Caki2 (cell line): ENCODE data around the gene RAB43. TPM values are rescaled to one million over a fixed set of nuclear protein-coding genes. Genes with fewer than 3 reads are reported as not detected.
"Not testable (repeated sequence)": the region's sequence is repeated elsewhere in the genome, so short reads cannot be mapped to it uniquely, and the experiment has no call there.

ENCODE experiments used
- DNase-seq: peaks from one replicate; pipeline ENCODE4 v3.0.0-alpha.2; 2015; ENCODE audit warnings: low read depth
- in situ Hi-C: cut with HindIII; loops from 2 replicates; pipeline ENCODE4 v1.10.0; 2016; ENCODE audit warnings: low sequenced_read_pairs, low pct_unique_long_range_greater_than_20kb, mixed read lengths
- total RNA-seq: library from RNA; depleted of rRNA; stranded (reverse); fragments of >200 nt; shearing (Covaris generic); gene quantifications from 2 replicates; pipeline ENCODE4 v1.2.3, GENCODE V29; 2014; ENCODE audit warnings: low replicate concordance

The RAB43 gene
- total RNA-seq, 1 experiment from 2014 or later, result 9.8 TPM

DNA sequence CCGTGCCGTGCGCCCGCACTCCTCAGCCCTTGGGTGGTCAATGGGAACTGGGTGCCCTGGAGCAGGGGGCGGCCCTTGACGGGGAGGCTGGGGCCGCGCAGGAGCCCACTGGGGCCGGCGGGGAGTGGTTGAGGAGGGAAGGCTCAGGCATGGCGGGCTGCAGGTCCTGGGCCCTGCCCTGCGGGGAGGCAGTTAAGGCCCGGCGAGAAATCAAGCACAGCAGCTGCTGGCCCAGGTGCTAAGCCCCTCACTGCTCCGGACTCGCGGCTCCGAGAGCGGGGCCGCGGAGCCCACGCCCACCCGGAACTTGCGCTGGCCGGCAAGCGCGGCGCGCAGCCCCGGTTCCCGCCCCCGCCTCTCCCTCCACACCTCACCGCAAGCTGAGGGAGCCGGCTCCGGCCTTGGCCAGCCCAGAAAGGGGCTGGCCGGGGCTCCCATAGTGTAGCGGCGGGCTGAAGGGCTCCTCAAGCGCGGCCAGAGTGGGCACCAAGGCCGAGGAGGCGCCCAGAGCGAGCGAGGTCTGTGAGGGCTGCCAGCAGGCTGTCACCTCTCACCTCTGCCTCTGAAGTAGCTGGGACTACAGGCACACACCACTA lies 53.2 kb downstream of the RAB43 start:
- no peak for DNase-seq
- in situ Hi-C loops, result no loop called here

- in situ Hi-C loops, DNase-seq: not testable (repeated sequence)
These were observed 53.9 kb downstream of the RAB43 start for GRCh38 chr3:129067719-129068118.

GRCh38 chr3:129065720-129066073 lies 55.9 kb downstream of the RAB43 start:
- in situ Hi-C loops, result no loop called here
- no peak for DNase-seq

DNA sequence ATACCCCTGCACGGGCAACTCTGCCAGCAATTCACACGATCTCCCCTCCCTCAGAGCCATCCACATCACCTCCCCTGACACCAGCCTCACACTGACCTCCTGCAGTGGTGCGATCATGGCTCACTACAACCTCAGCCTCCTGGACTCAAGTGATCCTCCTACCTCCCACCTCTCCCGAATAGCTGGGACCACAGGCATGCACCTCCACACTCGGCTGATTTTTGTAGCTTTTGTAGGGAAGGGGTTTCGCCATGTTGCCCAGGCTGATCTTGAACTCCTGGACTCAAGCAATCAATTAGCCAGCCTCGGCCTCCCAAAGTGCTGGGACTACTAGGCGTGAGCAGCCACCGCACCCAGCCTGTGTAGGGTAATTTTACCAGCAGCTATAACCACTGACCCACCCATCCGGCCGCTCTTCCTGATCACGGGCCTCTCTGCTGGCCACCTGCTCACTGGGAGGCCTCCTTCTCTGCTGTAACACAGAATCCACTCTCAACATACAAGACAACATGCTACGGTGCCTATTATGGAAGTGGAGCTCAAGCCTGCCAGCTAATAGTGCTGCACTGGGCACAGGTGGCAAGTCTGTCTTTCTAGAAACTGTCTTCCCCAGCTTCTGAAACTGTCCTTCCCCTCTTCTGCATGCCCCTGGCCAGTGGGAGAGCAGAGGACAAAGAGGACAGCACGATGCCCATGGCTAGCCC lies 56.4 kb downstream of the RAB43 start:
- in situ Hi-C loops, result no loop called here
- DNase-seq, result no peak

GRCh38 chr3:129063841-129064482 lies 57.6 kb downstream of the RAB43 start:
- in situ Hi-C loops, result no loop called here
- DNase-seq, result no peak

DNA sequence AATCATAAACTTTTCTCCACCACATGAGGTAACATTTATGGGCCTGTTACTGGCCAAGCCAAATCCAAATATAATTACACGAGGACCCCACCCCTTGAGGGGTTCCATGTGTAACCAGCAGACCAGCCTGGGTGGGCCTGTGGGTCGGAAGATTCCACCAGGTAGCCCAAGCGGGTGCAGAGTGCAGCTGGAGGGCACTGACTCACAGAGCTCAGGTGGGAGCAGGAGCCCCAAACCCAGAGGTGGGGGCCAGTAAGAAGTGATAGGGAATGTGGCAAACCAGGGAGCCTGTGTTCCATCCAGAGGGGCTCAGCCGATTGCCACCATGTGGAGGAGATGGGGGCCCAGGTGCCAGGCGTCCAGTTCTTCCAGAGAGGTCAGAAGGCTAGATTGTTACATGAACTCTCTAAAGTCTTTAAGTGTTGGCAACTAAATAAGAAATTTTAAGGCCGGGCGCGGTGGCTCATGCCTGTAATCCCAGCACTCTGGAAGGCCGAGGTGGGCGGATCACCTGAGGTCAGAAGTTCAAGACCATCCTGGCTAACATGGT lies 58.4 kb downstream of the RAB43 start:
- in situ Hi-C loops, result no loop called here
- no peak for DNase-seq

GRCh38 chr3:129061888-129062834 lies 59.4 kb downstream of the RAB43 start:
- no peak for DNase-seq
- in situ Hi-C loops, result no loop called here

DNA sequence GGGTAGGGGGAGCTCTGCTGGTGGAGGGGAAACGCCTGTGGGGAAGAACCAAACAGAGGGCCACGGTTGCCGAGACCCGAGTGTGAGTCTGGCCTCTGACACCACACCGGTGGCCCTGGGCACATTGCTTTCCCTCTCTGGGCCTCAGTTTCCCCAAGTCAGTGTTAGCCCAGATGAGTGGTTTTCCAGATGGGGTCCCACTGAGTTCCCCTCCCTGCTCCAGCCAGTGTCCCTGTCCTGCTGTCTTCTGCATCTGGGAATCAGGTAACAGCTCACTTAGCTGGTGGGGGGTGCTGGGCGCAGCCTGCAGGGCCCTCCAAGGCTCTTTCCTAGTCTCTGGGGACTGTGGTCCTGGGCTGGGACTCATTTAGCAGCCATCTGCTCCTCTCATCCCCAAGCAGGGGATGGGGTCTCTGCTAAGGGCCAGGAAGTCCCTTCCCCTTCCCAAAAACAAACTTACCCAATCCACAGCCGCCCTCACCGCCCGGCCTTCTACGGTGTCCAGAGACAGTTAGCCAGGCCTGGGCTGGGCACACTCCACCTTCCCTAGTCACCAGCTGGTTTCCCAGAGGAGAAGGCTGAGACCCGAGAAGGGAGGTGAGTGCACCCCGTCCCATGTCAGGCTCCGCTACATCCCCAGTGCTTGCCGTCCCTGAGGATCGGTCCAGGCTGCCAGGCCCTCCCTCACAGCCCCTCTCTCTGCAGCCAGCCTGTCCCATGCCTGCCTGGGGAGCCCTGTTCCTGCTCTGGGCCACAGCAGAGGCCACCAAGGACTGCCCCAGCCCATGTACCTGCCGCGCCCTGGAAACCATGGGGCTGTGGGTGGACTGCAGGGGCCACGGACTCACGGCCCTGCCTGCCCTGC lies 60.3 kb downstream of the RAB43 start:
- DNase-seq, result no peak
- in situ Hi-C loops, result no loop called here

DNA sequence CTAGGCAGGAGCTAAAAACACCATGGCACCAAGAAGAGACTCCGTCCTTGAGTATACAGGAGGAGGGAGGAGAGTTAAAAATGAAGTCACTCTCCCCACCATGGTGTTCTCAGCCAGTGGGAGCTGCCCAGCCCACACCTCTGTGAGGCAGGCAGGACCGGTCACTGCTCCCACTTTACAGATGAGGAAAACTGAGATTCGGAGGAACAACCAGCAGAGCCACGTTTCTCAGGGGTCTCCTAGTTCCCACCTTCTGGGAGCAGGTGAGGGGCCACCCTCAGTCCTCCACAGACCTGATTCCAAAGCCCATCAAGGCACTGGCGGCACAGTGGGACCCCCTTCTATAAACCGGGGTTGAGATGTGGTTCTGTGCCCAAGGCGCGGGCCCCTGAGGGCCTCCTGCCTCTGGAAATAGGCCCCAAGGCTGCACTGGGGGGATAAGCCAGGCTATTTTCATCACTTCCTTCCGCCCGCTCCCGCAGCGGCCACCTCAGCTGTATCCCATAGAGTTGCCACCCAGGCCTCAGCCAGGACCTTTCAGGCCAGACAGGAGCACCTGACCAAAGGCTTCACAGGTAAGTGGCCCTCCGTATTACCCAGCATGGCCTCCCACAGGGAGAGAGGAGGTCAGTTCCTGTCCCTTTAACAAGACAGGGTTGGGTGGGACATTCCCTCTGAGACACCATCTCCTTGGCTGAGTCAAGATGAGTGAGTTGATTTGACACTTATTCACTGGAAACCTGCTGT lies 61.2 kb downstream of the RAB43 start, which contains the start of gene GP9:
TSS of gene GP9 (plus strand) at position 504 of the 747 bp plus-strand sequence. CDS start 961 bp downstream, outside the sequence.
- no peak for DNase-seq
- in situ Hi-C loops, result no loop called here

- in situ Hi-C loops, result no loop called here
- DNase-seq, result no peak
These were observed 62.2 kb downstream of the RAB43 start for GRCh38 chr3:129059311-129059958.

- in situ Hi-C loops, result no loop called here
- no peak for DNase-seq
These were observed 63.0 kb downstream of the RAB43 start for GRCh38 chr3:129058441-129059200.

GRCh38 chr3:129057249-129057648 lies 64.4 kb downstream of the RAB43 start:
- in situ Hi-C loops, result no loop called here
- DNase-seq, result no peak

GRCh38 chr3:129056451-129057173 lies 65.0 kb downstream of the RAB43 start:
- in situ Hi-C loops, result no loop called here
- no peak for DNase-seq

DNA sequence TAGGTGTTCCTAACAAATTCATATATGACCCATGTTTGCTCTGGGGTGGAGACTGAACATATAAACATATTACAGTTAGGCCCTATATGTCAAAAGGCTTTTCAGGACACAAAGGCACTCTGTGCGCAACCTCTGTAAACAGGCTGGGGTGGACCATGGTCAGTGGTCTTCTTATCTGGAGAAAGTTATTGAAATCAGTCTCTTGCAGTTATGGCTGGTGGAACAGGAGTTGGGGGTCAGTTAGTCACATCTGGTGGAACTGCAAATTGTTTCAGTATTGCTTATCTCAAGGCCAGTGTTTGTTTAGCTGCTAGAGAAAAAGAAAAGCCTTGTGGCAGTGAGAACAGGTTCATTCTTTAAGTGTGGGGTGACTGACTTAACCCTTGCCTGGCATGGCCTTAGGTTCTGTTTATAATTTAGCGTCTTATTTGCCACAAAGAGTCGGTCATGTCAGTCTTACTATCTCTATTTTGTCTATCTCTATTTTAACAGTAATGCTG lies 66.9 kb downstream of the RAB43 start:
- no peak for DNase-seq

DNA sequence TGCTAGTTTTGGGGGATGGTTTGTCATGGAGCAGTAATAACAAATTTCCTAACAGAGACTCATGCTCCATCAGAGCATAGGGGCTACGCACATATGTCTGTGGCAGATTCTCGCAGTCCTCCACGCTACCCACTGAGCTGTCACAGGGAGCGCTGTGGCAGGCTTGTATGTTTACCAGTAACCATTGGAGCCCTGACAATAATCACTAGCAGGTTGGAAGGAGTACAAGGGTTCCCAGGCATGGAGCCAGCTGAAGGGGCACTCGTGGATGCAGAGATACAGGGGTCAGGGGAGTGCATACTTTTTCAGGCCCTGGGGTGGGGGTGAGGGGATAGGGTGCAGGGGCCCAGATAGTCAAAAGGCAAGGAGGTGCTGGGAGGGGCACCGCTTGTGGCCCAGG lies 68.9 kb downstream of the RAB43 start:
- in situ Hi-C loops, result no loop called here
- DNase-seq, result no peak

More for the DNA sequence above, 66.9 kb downstream of the RAB43 start:
- in situ Hi-C loops, result no loop called here
